ENCODE measurements around the gene LARP6. TPM values are rescaled to one million over a fixed set of nuclear protein-coding genes. Genes with fewer than 3 reads are reported as not detected.

Gene LARP6
- total RNA-seq, 3 donors from 2014 or later (not counting 1 experiment from before 2014, with no cell fraction given): not detected

GRCh38 chr15:70830615-70831014 lies 23.3 kb downstream of the LARP6 start:
- Histone ChIP-seq H3K4me1 (ENCODE audit: control insufficient read depth, insufficient read depth, low read length) (no peaks in the 10 kb centered on the region), H3K27ac (ENCODE audit: low read length) (no peak overlapping the region), H3K4me3 (ENCODE audit: low read length) (no peak overlapping the region), H3K9me3 (ENCODE audit: control insufficient read depth, insufficient read depth, low read length) (no peaks in the 10 kb centered on the region), H3K27me3 (ENCODE audit: control insufficient read depth, insufficient read depth, low read length) (no peaks in the 10 kb centered on the region), H3K36me3 (ENCODE audit: control insufficient read depth, insufficient read depth, low read length) (no peaks in the 10 kb centered on the region)
- 74% methylated on average over 2 of the region's 2 CpGs for WGBS (ENCODE audit: insufficient coverage)
- H3K4me1 Mint-ChIP-seq: no peaks in the 10 kb centered on the region
- no peak for DNase-seq
- H3K9me3 Mint-ChIP-seq: no peaks in the 10 kb centered on the region
- no peak overlapping the region for H3K4me3 Mint-ChIP-seq
- intact Hi-C loops (cut with micrococcal nuclease): no loop called here
- peaks cover 16 to 19% of the 10 kb centered on the region in 2 donors for H3K27me3 Mint-ChIP-seq (ENCODE audit: low read depth in 2 of 2)
- H3K27ac Mint-ChIP-seq: no peak overlapping the region
- no peak for ATAC-seq
- TF ChIP-seq, protein P1, sequence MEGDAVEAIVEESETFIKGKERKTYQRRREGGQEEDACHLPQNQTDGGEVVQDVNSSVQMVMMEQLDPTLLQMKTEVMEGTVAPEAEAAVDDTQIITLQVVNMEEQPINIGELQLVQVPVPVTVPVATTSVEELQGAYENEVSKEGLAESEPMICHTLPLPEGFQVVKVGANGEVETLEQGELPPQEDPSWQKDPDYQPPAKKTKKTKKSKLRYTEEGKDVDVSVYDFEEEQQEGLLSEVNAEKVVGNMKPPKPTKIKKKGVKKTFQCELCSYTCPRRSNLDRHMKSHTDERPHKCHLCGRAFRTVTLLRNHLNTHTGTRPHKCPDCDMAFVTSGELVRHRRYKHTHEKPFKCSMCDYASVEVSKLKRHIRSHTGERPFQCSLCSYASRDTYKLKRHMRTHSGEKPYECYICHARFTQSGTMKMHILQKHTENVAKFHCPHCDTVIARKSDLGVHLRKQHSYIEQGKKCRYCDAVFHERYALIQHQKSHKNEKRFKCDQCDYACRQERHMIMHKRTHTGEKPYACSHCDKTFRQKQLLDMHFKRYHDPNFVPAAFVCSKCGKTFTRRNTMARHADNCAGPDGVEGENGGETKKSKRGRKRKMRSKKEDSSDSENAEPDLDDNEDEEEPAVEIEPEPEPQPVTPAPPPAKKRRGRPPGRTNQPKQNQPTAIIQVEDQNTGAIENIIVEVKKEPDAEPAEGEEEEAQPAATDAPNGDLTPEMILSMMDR (IDR thresholded peaks at IDR 0.05): no peak
- H3K36me3 Mint-ChIP-seq: no peaks in the 10 kb centered on the region

DNA sequence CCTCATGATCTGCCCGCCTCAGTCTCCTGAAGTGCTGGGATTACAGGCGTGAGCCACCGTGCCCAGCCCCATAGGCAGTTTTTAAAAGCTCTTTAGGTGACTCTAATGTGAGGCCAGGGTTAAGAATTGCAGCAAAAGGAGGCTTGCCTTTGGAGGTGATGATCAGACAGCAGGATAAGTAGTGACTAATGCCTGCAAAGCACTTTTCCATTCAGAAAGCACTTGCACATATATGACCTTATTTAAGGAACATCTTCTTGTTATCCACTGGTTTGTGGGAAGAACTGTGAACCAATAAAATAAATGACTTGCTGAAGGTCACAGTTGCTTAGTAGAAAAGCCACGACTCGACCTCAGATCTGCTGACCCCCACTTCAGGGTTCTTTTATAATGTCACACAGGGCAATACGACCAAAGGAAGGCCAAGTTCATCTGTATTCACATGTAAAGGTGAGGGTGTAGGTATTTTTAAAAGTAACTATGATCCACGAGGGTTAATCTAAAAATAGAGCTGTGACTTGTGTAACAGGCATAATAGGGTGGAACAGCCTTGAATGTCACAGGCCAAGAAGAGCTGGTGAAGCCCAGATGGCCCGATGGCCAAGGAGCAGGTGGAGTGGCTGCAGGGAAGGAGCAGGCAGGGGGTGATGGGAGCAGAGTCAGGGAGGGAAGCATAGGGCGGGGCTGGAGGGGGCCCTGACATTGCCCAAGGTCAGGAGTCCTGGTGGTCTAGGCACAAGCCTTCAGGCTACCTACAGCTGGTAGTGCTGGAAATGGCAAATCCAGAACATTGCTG lies 24.4 kb downstream of the LARP6 start:
- Histone ChIP-seq H3K9me3 (ENCODE audit: control insufficient read depth, insufficient read depth, low read length) (no peaks in the 10 kb centered on the region), H3K27ac (ENCODE audit: low read length) (no peak overlapping the region), H3K4me1 (ENCODE audit: control insufficient read depth, insufficient read depth, low read length) (no peaks in the 10 kb centered on the region), H3K36me3 (ENCODE audit: control insufficient read depth, insufficient read depth, low read length) (no peaks in the 10 kb centered on the region), H3K4me3 (ENCODE audit: low read length) (no peak overlapping the region), H3K27me3 (ENCODE audit: control insufficient read depth, insufficient read depth, low read length) (no peaks in the 10 kb centered on the region)
- no peak for DNase-seq
- WGBS (ENCODE audit: insufficient coverage): 82% methylated on average over 9 of the region's 9 CpGs
- Mint-ChIP-seq H3K4me1 (no peaks in the 10 kb centered on the region), H3K4me3 (no peak overlapping the region), H3K27me3 (ENCODE audit: low read depth in 2 of 2) (peaks cover 9 to 16% of the 10 kb centered on the region in 2 donors), H3K36me3 (no peaks in the 10 kb centered on the region), H3K9me3 (no peaks in the 10 kb centered on the region), H3K27ac (no peak overlapping the region)
- TF ChIP-seq, protein P1 (IDR thresholded peaks at IDR 0.05): no peak
- intact Hi-C loops (cut with micrococcal nuclease): no loop called here
- no peak for ATAC-seq

DNA sequence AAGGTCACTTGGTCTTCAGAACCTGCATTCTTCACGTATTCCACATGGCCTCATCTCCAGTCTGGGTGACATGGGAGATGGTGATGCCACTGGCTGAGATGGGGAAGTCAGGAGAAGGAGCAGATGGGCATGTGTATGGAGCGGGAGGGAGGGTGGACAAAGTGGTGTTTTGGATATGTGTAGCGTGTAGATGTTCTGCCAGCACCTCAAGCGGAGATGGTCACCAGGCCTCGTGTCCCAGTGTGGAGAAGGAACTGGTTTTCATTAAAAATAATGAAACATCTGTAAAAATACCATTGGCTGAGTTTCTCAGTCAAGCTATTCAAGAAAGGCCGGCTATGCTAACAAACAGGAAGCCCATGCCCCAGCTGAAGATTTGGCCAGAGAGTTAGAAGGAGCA lies 26.2 kb downstream of the LARP6 start:
- WGBS (ENCODE audit: insufficient coverage): 89% methylated on average over 6 of the region's 6 CpGs
- intact Hi-C loops (cut with micrococcal nuclease): no loop called here
- Mint-ChIP-seq H3K9me3 (no peaks in the 10 kb centered on the region), H3K36me3 (no peaks in the 10 kb centered on the region), H3K4me3 (no peak overlapping the region), H3K4me1 (no peaks in the 10 kb centered on the region), H3K27me3 (ENCODE audit: low read depth in 2 of 2) (peaks cover 9 to 19% of the 10 kb centered on the region in 2 donors), H3K27ac (no peak overlapping the region)
- Histone ChIP-seq H3K27ac (ENCODE audit: low read length) (no peak overlapping the region), H3K27me3 (ENCODE audit: control insufficient read depth, insufficient read depth, low read length) (no peaks in the 10 kb centered on the region), H3K36me3 (ENCODE audit: control insufficient read depth, insufficient read depth, low read length) (no peaks in the 10 kb centered on the region), H3K4me3 (ENCODE audit: low read length) (no peak overlapping the region), H3K9me3 (ENCODE audit: control insufficient read depth, insufficient read depth, low read length) (no peaks in the 10 kb centered on the region), H3K4me1 (ENCODE audit: control insufficient read depth, insufficient read depth, low read length) (no peaks in the 10 kb centered on the region)
- DNase-seq (no peak), ATAC-seq (no peak)
- TF ChIP-seq, protein P1 (IDR thresholded peaks at IDR 0.05): no peak

GRCh38 chr15:70826634-70827033 lies 27.3 kb downstream of the LARP6 start:
- DNase-seq: no peak
- no peak overlapping the region for H3K27ac Mint-ChIP-seq
- H3K4me3 ChIP-seq (ENCODE audit: low read length): no peak overlapping the region
- H3K9me3 ChIP-seq (ENCODE audit: control insufficient read depth, insufficient read depth, low read length): no peaks in the 10 kb centered on the region
- no peaks in the 10 kb centered on the region for H3K4me1 Mint-ChIP-seq
- H3K27ac ChIP-seq (ENCODE audit: low read length): no peak overlapping the region
- H3K27me3 ChIP-seq (ENCODE audit: control insufficient read depth, insufficient read depth, low read length): no peaks in the 10 kb centered on the region
- H3K36me3 ChIP-seq (ENCODE audit: control insufficient read depth, insufficient read depth, low read length): no peaks in the 10 kb centered on the region
- intact Hi-C loops (cut with micrococcal nuclease): no loop called here
- H3K4me1 ChIP-seq (ENCODE audit: control insufficient read depth, insufficient read depth, low read length): no peaks in the 10 kb centered on the region
- WGBS (ENCODE audit: insufficient coverage): 49% methylated on average over 2 of the region's 3 CpGs
- TF ChIP-seq, protein P1 (IDR thresholded peaks at IDR 0.05): no peak
- no peak for ATAC-seq
- H3K4me3 Mint-ChIP-seq: no peak overlapping the region
- peaks cover 9 to 19% of the 10 kb centered on the region in 2 donors for H3K27me3 Mint-ChIP-seq (ENCODE audit: low read depth in 2 of 2)
- no peaks in the 10 kb centered on the region for H3K36me3 Mint-ChIP-seq
- no peaks in the 10 kb centered on the region for H3K9me3 Mint-ChIP-seq

Data from natural killer cell (primary cell).